Activated CD8-positive, alpha-beta T cell treated with anti-CD3 and anti-CD28 coated beads, Interleukin-2, amount 10 ng/mL, durations not matched to agents 7 days and 5 days (primary cell): ENCODE measurements around the gene DDX51. TPM values are rescaled to one million over a fixed set of nuclear protein-coding genes. Genes with fewer than 3 reads are reported as not detected.

Experiments
- ATAC-seq: fragments of 150-1000 bp; cut with Tn5 transposase; one replicate; pipeline ENCODE4 v1.10.0; 2021; ENCODE audit warnings: moderate library complexity
- CTCF ChIA-PET: fragments of 350-600 bp; sonication (Branson Sonifier 250); formaldehyde crosslinking; loops from one replicate; lab custom pipeline; 2021; ENCODE audit warnings: antibody characterized with exemption; lab: Charles Lee
- POLR2A ChIA-PET: fragments of 350-600 bp; sonication (Branson Sonifier 250); formaldehyde crosslinking; loops from one replicate; lab custom pipeline; 2021; ENCODE audit warnings: antibody characterized with exemption; lab: Charles Lee
- DNase-seq: peaks from one replicate; pipeline ENCODE4 v3.0.0-alpha.2; 2020
- H3K27ac Mint-ChIP-seq: one replicate; pipeline ENCODE4 v1.8.0; 2021; ENCODE audit warnings: mild to moderate bottlenecking, mixed read lengths
- H3K27me3 Mint-ChIP-seq: one replicate; pipeline ENCODE4 v1.8.0; 2021; ENCODE audit warnings: low read depth, mixed read lengths
- H3K36me3 Mint-ChIP-seq: one replicate; pipeline ENCODE4 v1.8.0; 2021; ENCODE audit warnings: low read depth, mixed read lengths
- H3K4me1 Mint-ChIP-seq: one replicate; pipeline ENCODE4 v1.8.0; 2021; ENCODE audit warnings: low read depth, mixed read lengths
- H3K4me3 Mint-ChIP-seq: one replicate; pipeline ENCODE4 v1.8.0; 2021; ENCODE audit warnings: mild to moderate bottlenecking, mixed read lengths
- H3K9me3 Mint-ChIP-seq: one replicate; pipeline ENCODE4 v1.8.0; 2022; ENCODE audit warnings: mixed read lengths; ENCODE audit not compliant: insufficient read depth
- total RNA-seq, 2 experiments: library from RNA; stranded (reverse); gene quantifications; one replicate each; pipeline ENCODE4 v1.2.3, GENCODE V29; 2021

DDX51 gene
- total RNA-seq, 2 experiments from 2014 or later = 27.6 to 28.4 TPM

- no peak overlapping the region for H3K27ac Mint-ChIP-seq
- no peak overlapping the region for H3K4me3 Mint-ChIP-seq
- peaks cover 2% of the 10 kb centered on the region for H3K4me1 Mint-ChIP-seq
- H3K36me3 Mint-ChIP-seq = peaks cover 2% of the 10 kb centered on the region
- ATAC-seq (no peak), DNase-seq (no peak)
- H3K27me3 Mint-ChIP-seq = no peaks in the 10 kb centered on the region
- ChIA-PET POLR2A (no interaction called here), CTCF (no interaction called here)
- no peaks in the 10 kb centered on the region for H3K9me3 Mint-ChIP-seq
These were observed 12.6 kb upstream of the DDX51 start for GRCh38 chr12:132156573-132157325.

DNA sequence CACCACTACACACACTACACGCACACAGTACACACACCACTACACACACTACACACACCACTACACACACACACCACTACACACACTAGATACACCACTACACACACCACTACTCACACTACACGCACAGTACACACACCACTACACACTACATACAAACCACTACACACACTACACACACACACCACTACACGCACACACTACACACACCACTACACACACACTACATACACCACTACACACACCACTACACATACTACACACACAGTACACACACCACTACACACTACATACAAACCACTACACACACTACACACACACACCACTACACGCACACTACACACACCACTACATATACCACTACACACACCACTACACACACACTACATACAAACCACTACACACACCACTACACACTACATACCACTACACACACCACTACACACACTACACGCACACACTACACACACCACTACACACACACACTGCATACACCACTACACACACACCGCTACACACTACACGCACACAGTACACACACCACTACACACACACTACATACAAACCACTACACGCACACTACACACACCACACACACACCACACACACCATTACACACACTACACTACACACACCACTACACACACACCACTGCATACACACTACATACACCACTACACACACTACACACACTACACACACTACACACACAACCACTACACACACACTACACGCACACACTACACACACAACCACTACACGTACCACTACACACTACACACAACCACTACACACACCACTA, 11.9 kb upstream of the DDX51 start:
- no peak overlapping the region for H3K4me3 Mint-ChIP-seq
- ATAC-seq (no peak), DNase-seq (no peak)
- peaks cover 2% of the 10 kb centered on the region for H3K4me1 Mint-ChIP-seq
- H3K36me3 Mint-ChIP-seq = peaks cover 2% of the 10 kb centered on the region
- H3K9me3 Mint-ChIP-seq = no peaks in the 10 kb centered on the region
- no peaks in the 10 kb centered on the region for H3K27me3 Mint-ChIP-seq
- H3K27ac Mint-ChIP-seq = no peak overlapping the region
- ChIA-PET CTCF (interaction anchor here (1.0 kb wide), 1 partner anchor 63 kb away, joined by 3 read pairs; no protein-coding TSS in a partner anchor), POLR2A (no interaction called here)

DNA sequence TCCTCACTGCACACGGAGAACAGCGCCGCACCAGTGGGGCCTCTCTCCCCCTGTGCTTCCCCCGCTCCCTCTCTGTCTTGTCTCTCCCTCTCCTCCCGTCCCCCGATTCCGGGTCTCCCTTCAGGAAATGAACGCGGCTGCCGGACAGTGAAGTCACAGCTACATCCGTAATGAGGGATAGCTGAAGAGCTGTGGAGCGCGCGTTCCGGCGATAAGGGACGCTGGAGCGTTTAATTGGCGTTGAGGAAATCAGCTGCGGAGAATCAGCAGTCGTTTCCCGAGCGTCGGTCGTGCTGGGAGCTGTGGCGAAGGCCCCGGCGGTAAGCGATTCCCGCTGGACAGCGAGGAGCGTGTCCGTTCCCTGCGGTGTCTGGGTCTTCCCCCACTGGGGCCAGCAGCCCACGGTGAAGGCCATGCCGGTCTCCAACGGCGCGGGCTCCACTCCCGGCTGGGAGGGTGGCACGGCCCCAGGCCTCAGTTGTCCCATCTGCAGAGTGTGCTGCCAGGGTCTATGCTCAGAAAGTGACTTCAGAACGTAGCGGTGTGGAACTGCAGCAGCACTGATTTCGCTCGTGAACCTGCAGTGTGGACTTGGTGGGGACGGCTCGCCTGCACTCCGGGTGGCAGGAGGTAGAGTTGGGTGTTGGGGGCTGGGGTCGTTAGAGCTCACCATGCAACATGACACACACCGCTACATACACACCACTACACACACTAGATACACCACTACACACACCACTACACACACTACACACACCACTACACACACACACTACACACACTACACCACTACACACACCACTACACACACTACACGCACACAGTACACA, 11.0 kb upstream of the DDX51 start:
- Mint-ChIP-seq H3K4me3 (no peak overlapping the region), H3K27ac (no peak overlapping the region), H3K9me3 (no peaks in the 10 kb centered on the region), H3K36me3 (peaks cover 1% of the 10 kb centered on the region), H3K4me1 (peaks cover 2% of the 10 kb centered on the region), H3K27me3 (no peaks in the 10 kb centered on the region)
- ChIA-PET CTCF (interaction anchor here (1.0 kb wide), 1 partner anchor 64 kb away, joined by 3 read pairs; no protein-coding TSS in a partner anchor), POLR2A (no interaction called here)
- ATAC-seq = peak; percentile 36
- peak; percentile 57 for DNase-seq

DNA sequence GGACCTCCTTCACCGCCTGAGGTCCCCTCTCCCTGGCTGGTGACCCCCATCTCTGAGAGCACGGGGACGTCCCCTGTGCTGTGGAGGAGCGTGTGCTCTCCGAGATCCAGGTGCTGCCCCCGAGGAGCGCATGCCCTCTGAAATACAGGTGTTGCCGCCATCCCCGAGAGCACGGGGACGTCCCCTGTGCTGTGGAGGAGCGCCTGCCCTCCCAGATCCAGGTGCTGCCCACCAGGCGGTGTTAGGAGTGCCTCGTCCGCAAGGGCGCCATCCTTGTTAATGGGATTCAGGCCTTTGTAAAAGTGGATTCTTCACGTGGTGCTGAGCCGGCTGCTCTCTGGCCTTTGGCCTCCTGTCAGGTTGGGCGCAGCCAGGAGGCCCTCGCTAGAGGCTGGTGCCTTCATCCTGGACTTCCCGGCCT, 10.2 kb upstream of the DDX51 start:
- Mint-ChIP-seq H3K9me3 (no peaks in the 10 kb centered on the region), H3K27me3 (no peaks in the 10 kb centered on the region), H3K27ac (peak overlapping the region; percentile 46), H3K36me3 (no peaks in the 10 kb centered on the region), H3K4me1 (peaks cover 2% of the 10 kb centered on the region), H3K4me3 (no peak overlapping the region)
- ChIA-PET POLR2A (interaction anchor here (0.6 kb wide), 1 partner anchor 119 kb away, joined by 3 read pairs; no protein-coding TSS in a partner anchor), CTCF (interaction anchor here (0.5 to 2.0 kb wide), 16 partner anchors 9 to 484 kb away, joined by 3 to 35 read pairs (median 5); no protein-coding TSS in a partner anchor)
- ATAC-seq = peak; percentile 3
- DNase-seq = no peak

- Mint-ChIP-seq H3K9me3 (no peaks in the 10 kb centered on the region), H3K36me3 (no peaks in the 10 kb centered on the region), H3K4me3 (no peak overlapping the region), H3K4me1 (peaks cover 2% of the 10 kb centered on the region), H3K27me3 (no peaks in the 10 kb centered on the region), H3K27ac (peak overlapping the region; percentile 49)
- POLR2A ChIA-PET = interaction anchor here (0.6 kb wide), 1 partner anchor 119 kb away, joined by 3 read pairs; no protein-coding TSS in a partner anchor
- ATAC-seq (peak; percentile 90), DNase-seq (peak; percentile 83)
- CTCF ChIA-PET = interaction anchor here (0.5 to 2.0 kb wide), 18 partner anchors 9 to 484 kb away, joined by 3 to 35 read pairs (median 5); no protein-coding TSS in a partner anchor
These were observed 9.6 kb upstream of the DDX51 start for GRCh38 chr12:132153501-132154340.

DNA sequence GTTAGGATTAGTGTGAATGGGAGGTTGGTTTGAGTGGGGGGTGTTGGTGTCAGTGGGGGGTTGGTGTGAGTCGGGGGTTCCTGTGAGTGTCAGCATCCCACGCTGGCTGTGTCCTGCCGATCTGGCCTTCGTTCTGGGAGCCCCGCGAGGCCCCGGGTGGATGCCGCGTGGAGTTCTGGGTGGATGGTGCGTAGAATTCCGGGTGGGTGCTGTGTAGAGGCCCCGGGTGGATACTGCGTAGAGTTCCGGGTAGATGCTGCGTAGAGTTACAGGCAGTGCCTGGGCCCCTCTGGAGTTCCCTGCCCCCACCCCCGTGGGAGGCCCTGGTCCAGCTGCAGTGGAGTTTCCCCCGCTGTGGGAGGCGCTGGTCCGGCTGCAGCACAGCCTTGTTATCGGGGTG, 8.8 kb upstream of the DDX51 start:
- DNase-seq = no peak
- H3K4me1 Mint-ChIP-seq = peaks cover 2% of the 10 kb centered on the region
- H3K36me3 Mint-ChIP-seq = peaks cover 3% of the 10 kb centered on the region
- CTCF ChIA-PET = interaction anchor here (1.0 to 2.0 kb wide), 6 partner anchors 32 to 371 kb away, joined by 4 to 35 read pairs (median 8); no protein-coding TSS in a partner anchor
- H3K9me3 Mint-ChIP-seq = no peaks in the 10 kb centered on the region
- no peak for ATAC-seq
- no peak overlapping the region for H3K27ac Mint-ChIP-seq
- no peak overlapping the region for H3K4me3 Mint-ChIP-seq
- POLR2A ChIA-PET = no interaction called here
- no peaks in the 10 kb centered on the region for H3K27me3 Mint-ChIP-seq

DNA sequence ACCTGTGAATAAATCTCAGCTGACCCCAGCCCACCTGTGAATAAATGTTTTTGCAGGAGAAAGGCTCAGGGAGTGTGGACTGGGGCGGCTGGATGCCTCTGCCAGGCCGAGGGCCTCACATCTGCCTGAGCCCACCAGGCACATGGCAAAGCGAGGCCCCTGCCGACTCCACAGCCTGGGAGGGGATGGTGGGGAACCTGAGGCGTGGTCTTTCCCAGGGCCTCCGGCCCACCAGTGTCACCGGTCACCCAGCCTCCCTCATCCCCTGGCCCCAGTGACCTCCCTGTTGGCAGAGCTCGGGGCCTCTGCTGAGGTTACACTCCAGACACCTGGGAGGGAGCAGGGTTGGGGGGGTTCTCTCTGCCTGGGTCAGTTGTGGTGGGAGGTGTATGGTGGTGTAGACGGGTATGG, 8.3 kb upstream of the DDX51 start:
- no peak overlapping the region for H3K27ac Mint-ChIP-seq
- ATAC-seq (no peak), DNase-seq (no peak)
- H3K9me3 Mint-ChIP-seq = no peaks in the 10 kb centered on the region
- no peaks in the 10 kb centered on the region for H3K27me3 Mint-ChIP-seq
- POLR2A ChIA-PET = interaction anchor here (0.6 to 0.7 kb wide), 2 partner anchors 9 to 67 kb away, joined by 3 to 4 read pairs; no protein-coding TSS in a partner anchor
- H3K4me3 Mint-ChIP-seq = no peak overlapping the region
- CTCF ChIA-PET = interaction anchor here (2.0 kb wide), 1 partner anchor 67 kb away, joined by 35 read pairs; no protein-coding TSS in a partner anchor
- peaks cover 3% of the 10 kb centered on the region for H3K36me3 Mint-ChIP-seq
- peaks cover 2% of the 10 kb centered on the region for H3K4me1 Mint-ChIP-seq

DNA sequence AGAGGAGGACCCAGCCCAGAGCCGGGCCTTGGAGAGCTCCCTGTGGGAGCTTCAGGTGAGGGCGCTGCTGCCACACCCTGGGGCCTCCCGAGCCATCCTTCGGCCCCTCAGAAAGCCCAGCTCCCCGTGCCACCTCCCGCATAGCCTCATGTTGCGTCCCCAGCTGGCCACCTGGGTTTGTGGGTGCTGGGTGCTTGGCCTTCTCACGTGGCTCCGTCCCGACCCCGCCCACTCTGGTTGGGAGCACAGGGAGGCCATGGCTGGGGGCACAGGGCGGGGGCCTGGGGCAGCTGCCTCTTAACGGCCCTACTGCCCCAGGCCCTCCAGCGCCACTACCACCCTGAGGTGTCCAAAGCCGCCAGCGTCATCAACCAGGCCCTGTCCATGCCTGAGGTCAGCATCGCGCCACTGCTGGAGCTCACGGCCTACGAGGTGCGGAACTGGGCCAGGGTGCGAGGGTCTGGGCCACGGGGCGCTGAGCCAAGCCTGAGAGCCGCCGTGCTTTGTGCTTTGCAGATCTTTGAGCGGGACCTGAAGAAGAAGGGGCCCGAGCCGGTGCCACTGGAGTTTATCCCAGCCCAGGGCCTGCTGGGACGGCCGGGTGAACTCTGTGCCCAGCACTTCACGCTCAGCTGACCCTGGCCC, 7.8 kb upstream of the DDX51 start:
- peaks cover 2% of the 10 kb centered on the region for H3K4me1 Mint-ChIP-seq
- no peak for ATAC-seq
- ChIA-PET CTCF (no interaction called here), POLR2A (interaction anchor here (0.6 to 0.7 kb wide), 2 partner anchors 9 to 68 kb away, joined by 3 to 4 read pairs; no protein-coding TSS in a partner anchor)
- H3K9me3 Mint-ChIP-seq = no peaks in the 10 kb centered on the region
- H3K27me3 Mint-ChIP-seq = no peaks in the 10 kb centered on the region
- no peak overlapping the region for H3K27ac Mint-ChIP-seq
- no peak overlapping the region for H3K4me3 Mint-ChIP-seq
- peaks cover 3% of the 10 kb centered on the region for H3K36me3 Mint-ChIP-seq
- DNase-seq = no peak

DNA sequence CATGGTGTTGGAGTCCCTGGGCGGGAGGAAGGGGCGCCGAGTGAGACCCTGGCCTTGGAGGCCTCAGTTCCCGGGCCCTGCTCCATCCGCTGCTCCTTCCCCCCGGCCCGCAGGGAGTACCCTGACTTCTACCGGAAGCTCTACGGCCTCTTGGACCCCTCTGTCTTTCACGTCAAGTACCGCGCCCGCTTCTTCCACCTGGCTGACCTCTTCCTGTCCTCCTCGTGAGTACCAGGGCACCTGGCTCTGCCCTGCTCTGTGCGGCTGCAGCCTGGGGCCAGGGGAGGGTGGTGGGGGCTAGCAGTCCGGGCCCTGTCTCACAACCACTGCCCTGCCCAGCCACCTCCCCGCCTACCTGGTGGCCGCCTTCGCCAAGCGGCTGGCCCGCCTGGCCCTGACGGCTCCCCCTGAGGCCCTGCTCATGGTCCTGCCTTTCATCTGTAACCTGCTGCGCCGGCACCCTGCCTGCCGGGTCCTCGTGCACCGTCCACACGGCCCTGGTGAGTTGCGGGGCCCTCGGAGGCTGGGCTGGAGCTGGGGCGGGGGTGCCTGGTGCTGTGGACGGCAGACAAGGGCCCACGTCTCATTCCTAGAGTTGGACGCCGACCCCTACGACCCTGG, 7.1 kb upstream of the DDX51 start:
- no peak overlapping the region for H3K27ac Mint-ChIP-seq
- DNase-seq (no peak), ATAC-seq (no peak)
- ChIA-PET POLR2A (no interaction called here), CTCF (no interaction called here)
- H3K36me3 Mint-ChIP-seq = peaks cover 8% of the 10 kb centered on the region
- H3K27me3 Mint-ChIP-seq = no peaks in the 10 kb centered on the region
- peaks cover 6% of the 10 kb centered on the region for H3K4me1 Mint-ChIP-seq
- H3K9me3 Mint-ChIP-seq = no peaks in the 10 kb centered on the region
- H3K4me3 Mint-ChIP-seq = no peak overlapping the region

DNA sequence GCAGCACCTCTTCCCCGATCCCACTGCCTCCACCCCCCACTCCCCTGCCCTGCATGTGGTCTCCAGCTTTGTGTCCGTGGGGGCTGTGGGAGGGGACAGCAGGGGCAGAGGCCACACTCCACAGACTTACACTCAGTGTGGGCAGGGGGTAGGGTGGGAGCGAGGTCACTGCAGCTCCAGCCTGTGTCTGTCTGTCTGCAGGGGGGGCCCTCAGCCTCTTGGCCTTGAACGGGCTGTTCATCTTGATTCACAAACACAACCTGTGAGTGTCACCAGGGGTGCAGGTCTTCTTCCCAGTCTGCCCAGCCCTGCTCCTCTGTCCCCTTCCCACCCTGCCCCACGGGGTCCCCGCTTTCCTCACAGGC, 6.6 kb upstream of the DDX51 start:
- H3K27ac Mint-ChIP-seq = no peak overlapping the region
- CTCF ChIA-PET = no interaction called here
- no peak for DNase-seq
- peaks cover 11% of the 10 kb centered on the region for H3K4me1 Mint-ChIP-seq
- no peaks in the 10 kb centered on the region for H3K9me3 Mint-ChIP-seq
- ATAC-seq = no peak
- H3K36me3 Mint-ChIP-seq = peaks cover 10% of the 10 kb centered on the region
- no peak overlapping the region for H3K4me3 Mint-ChIP-seq
- POLR2A ChIA-PET = no interaction called here
- no peaks in the 10 kb centered on the region for H3K27me3 Mint-ChIP-seq
